NB4 (cell line): Measurements from ENCODE around the gene BNC2.

ENCODE experiments used
- DNase-seq: peaks from one replicate; pipeline ENCODE4 v3.0.0; 2010; ENCODE audit warnings: low read depth
- H3K4me3 ChIP-seq: one replicate; pipeline ENCODE4 v1.5.1; 2011; ENCODE audit warnings: mild to moderate bottlenecking, low read depth, low read length, moderate library complexity
- MYC ChIP-seq: IDR thresholded peaks from 2 replicates; pipeline ENCODE4 v1.6.1; 2011; ENCODE audit warnings: low read depth, low read length
- POLR2A ChIP-seq: IDR thresholded peaks from 2 replicates; pipeline ENCODE4 v1.6.1; 2011; ENCODE audit warnings: mild to moderate bottlenecking; ENCODE audit not compliant: insufficient read length; ENCODE audit errors: extremely low read depth
- TF ChIP-seq, protein P1 (sequence below): IDR thresholded peaks from one replicate; pipeline ENCODE4 v1.5.1; 2012; ENCODE audit warnings: low read depth, low read length
- TF ChIP-seq, protein P2 (sequence below): IDR thresholded peaks from 2 replicates; pipeline ENCODE4 v1.6.1; 2011; ENCODE audit warnings: low read depth, low read length

The BNC2 gene

DNA sequence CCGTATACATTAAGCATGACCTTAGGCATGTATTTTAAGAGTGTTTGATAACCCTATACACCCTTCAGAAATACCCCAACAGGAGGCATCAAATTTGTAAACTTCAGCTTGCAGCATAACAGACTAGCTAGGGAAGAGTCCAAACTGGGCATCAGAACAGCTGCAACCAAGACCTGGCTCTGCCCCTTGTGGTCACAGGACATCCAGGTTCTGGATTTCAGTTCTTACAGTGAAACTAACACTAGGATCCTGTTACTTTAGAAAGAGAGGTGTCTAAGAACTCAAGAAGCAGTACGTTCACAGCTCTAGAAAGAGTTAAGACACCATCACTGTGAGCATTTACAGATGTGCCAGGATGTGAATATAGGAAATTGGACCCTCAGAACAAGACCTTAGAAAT is 229.8 kb downstream of the BNC2 start:
- TF ChIP-seq POLR2A, result no peak
- TF ChIP-seq MYC, result no peak
- TF ChIP-seq, protein P1, sequence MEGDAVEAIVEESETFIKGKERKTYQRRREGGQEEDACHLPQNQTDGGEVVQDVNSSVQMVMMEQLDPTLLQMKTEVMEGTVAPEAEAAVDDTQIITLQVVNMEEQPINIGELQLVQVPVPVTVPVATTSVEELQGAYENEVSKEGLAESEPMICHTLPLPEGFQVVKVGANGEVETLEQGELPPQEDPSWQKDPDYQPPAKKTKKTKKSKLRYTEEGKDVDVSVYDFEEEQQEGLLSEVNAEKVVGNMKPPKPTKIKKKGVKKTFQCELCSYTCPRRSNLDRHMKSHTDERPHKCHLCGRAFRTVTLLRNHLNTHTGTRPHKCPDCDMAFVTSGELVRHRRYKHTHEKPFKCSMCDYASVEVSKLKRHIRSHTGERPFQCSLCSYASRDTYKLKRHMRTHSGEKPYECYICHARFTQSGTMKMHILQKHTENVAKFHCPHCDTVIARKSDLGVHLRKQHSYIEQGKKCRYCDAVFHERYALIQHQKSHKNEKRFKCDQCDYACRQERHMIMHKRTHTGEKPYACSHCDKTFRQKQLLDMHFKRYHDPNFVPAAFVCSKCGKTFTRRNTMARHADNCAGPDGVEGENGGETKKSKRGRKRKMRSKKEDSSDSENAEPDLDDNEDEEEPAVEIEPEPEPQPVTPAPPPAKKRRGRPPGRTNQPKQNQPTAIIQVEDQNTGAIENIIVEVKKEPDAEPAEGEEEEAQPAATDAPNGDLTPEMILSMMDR, result peak; percentile 16
- no peak for DNase-seq
- no peak overlapping the region for H3K4me3 ChIP-seq

DNA sequence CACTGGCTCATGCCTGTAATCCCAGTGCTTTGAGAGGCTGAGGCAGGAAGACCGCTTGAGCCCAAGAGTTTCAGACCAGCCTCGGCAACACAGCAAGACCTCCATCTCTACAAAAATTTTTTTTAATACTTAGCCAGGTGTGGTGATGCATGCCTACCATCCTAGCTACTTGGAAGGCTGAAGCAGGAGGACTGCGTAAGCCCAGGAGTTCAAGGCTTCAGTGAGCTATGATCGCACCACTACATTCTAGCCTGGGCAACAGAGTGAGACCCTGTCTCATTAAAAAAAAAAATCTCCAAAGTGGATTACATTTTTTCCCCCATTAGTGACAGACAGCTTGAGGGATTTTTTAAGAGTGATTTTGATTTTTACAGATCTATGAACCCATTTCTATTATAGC is 230.8 kb downstream of the BNC2 start:
- TF ChIP-seq MYC, result no peak
- TF ChIP-seq, protein P2, sequence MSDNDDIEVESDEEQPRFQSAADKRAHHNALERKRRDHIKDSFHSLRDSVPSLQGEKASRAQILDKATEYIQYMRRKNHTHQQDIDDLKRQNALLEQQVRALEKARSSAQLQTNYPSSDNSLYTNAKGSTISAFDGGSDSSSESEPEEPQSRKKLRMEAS, result no peak
- TF ChIP-seq, protein P1, result no peak
- TF ChIP-seq POLR2A, result no peak
- DNase-seq, result no peak
- H3K4me3 ChIP-seq, result no peak overlapping the region

DNA sequence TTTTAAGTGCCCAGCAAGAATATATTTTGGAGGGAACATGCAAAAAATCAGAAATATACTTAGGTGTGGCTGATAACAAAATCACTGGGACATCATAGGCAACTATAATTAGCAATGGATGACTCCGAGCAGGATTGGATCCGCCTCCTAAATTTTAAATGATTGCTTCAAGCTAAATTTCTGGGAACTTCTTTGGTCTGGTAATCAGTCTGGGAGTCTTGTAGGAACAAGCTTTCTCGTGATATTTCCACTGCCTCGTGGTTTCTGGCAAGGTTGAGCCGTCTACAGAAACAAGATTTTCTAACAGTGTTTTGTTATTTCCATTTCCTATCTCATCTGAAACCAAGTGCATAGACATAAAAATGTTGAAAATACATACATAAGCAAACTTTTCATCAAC is 232.6 kb downstream of the BNC2 start:
- TF ChIP-seq MYC, result no peak
- TF ChIP-seq, protein P1, result no peak
- TF ChIP-seq POLR2A, result no peak
- TF ChIP-seq, protein P2, result no peak
- no peak for DNase-seq
- no peak overlapping the region for H3K4me3 ChIP-seq

DNA sequence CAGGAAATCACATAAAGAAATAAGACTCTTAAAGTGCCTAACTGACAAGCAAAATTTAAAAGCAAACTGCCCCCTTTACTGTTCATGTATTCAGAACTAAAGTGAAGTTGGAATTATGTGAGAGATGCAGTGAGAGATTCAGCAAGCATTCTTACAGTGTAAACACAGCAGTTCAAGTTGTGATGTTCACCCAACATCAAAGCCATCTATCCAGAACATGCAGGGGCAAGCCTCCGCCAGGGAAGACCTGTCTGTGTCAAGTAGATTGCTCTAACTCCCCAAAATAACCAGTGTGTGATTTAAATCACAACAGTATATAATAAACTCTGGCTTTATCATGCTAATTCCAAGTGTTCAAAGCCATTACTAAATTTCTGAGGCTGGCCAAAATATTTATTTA is 233.3 kb downstream of the BNC2 start:
- no peak overlapping the region for H3K4me3 ChIP-seq
- no peak for DNase-seq
- TF ChIP-seq, protein P2, result no peak
- TF ChIP-seq, protein P1, result no peak
- TF ChIP-seq MYC (no peak), POLR2A (no peak)

DNA sequence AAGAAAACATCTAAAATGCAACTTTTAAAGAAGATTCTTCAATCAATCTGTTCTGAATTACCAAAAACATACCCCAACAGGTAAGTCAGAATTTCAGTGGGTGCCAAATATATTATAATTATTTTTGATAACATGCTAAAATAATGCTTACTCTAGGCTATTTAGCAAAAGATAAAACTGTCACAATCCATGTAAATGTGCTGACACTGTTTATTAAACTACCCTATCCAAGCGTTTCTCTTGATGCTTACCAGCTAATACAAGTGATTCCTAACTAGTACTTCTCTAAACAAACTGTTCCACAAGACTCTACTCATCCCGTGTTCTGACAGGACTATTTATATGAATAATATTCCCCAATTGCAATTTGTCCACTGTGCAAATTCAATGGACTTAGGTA is 236.7 kb downstream of the BNC2 start:
- no peak for DNase-seq
- no peak overlapping the region for H3K4me3 ChIP-seq
- TF ChIP-seq POLR2A (no peak), MYC (no peak)
- TF ChIP-seq, protein P1, result no peak
- TF ChIP-seq, protein P2, result no peak

DNA sequence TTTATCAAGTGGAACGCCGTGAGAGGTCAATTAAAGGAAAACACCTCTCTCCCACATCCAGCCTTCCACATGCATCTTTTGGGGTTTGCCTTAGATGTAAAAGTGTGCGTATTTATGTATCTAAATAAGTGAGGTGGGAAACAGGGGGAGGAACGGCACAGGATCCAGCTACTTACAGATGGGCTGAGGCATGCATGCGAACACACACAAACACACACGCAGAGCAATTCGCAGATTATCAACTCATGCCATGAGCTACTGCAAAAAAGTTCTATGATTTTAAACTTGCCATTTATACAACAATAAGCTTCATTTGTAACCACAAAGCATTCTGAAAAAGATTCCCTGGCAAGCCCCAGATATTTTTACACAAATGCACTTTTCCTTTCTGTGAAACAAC is 242.1 kb downstream of the BNC2 start:
- no peak for DNase-seq
- H3K4me3 ChIP-seq, result no peak overlapping the region
- TF ChIP-seq POLR2A (no peak), MYC (no peak)
